ENCODE results near the gene DNAJB8.
A peak's percentile ranks its signal among the peaks of the same experiment; 100 is the strongest.

Gene DNAJB8

GRCh38 chr3:128498127-128498626 lies 31.5 kb upstream of the DNAJB8 start:
- H3K27ac ChIP-seq, result peak overlapping the region; percentile 98
- peak; percentile 38 for TF ChIP-seq CTCF (conservative IDR thresholded peaks at IDR 0.05)

- H3K27ac ChIP-seq, result peak overlapping the region; percentile 98
- TF ChIP-seq CTCF (conservative IDR thresholded peaks at IDR 0.05), result peak; percentile 92
Measured at GRCh38 chr3:128497305-128498126, 30.8 kb upstream of the DNAJB8 start.

GRCh38 chr3:128496602-128497304 lies 30.1 kb upstream of the DNAJB8 start:
- peak overlapping the region; percentile 98 for H3K27ac ChIP-seq
- TF ChIP-seq CTCF (conservative IDR thresholded peaks at IDR 0.05), result no peak

GRCh38 chr3:128496019-128496601 lies 29.4 kb upstream of the DNAJB8 start:
- no peak for TF ChIP-seq CTCF (conservative IDR thresholded peaks at IDR 0.05)
- peak overlapping the region; percentile 98; the same call in 1 of the 2 replicates for H3K27ac ChIP-seq

- H3K27ac ChIP-seq, result peak overlapping the region; percentile 98; the same call in 1 of the 2 replicates
- TF ChIP-seq CTCF (conservative IDR thresholded peaks at IDR 0.05), result no peak
Measured at GRCh38 chr3:128495435-128495970, 28.8 kb upstream of the DNAJB8 start.

GRCh38 chr3:128494367-128494650 lies 27.6 kb upstream of the DNAJB8 start:
- no peak for TF ChIP-seq CTCF (conservative IDR thresholded peaks at IDR 0.05)
- peak overlapping the region; percentile 98 for H3K27ac ChIP-seq
